GM12878 (cell line): ENCODE data around the gene ZBTB39. TPM values are rescaled to one million over a fixed set of nuclear protein-coding genes. Genes with fewer than 3 reads are reported as not detected.

Experiments
- ATAC-seq: fragments of 200-7000 bp; cut with Tn5 transposase; 3 replicates; pipeline ENCODE4 v1.9.1; 2020; ENCODE audit warnings: mild to moderate bottlenecking, moderate library complexity
- BruUV-seq: library from RNA; stranded (reverse); fragments of 400-500 nt; replicated peaks from 2 replicates; lab custom pipeline; 2021; lab: Mats Ljungman, UMichigan
- CTCF ChIA-PET: fragments of 300-600 bp; sonication (Branson Sonifier 250); formaldehyde crosslinking; extraction: SDS; loops from one replicate; lab custom pipeline; 2021; ENCODE audit warnings: inconsistent platforms; lab: Yijun Ruan, JAX
- POLR2A ChIA-PET: fragments of 350-600 bp; formaldehyde crosslinking; extraction: SDS; loops from one replicate; lab custom pipeline; 2021; ENCODE audit warnings: inconsistent platforms; lab: Charles Lee
- RAD21 ChIA-PET: fragments of 300-600 bp; sonication (Branson Sonifier 250); formaldehyde crosslinking; loops from one replicate; lab custom pipeline; 2023; ENCODE audit warnings: antibody characterized with exemption; ENCODE audit not compliant: unreplicated experiment; lab: Charles Lee
- SMC1A ChIA-PET: fragments of 300-600 bp; sonication (Branson Sonifier 250); formaldehyde crosslinking; loops from one replicate; lab custom pipeline; 2023; ENCODE audit not compliant: unreplicated experiment, uncharacterized antibody; lab: Charles Lee
- DNase-seq: peaks from one replicate; pipeline ENCODE4 v3.0.0-alpha.2; 2011; ENCODE audit warnings: low read depth, low spot score
- FAIRE-seq: peaks from 3 replicates; lab custom pipeline; 2011; peaks lifted over from hg19 to GRCh38; lab: Jason Lieb, UNC
- H2AFZ ChIP-seq: 2 replicates; pipeline ENCODE4 v1.6.0; 2011; ENCODE audit warnings: low read depth, low read length, control low read depth; ENCODE audit not compliant: control insufficient read depth
- H3K27ac ChIP-seq: 2 replicates; pipeline ENCODE4 v1.5.1; 2011; ENCODE audit warnings: control low read depth; ENCODE audit not compliant: control insufficient read depth, insufficient read depth
- H3K27me3 ChIP-seq, 2 experiments: replicated peaks in 1 of 2; 2 replicates each; pipeline versions ENCODE4 v1.6.0 to v1.6.1; 2011; ENCODE audit warnings: low read length in 1 of 2; ENCODE audit not compliant: control insufficient read depth in 2 of 2, insufficient read depth in 2 of 2
- H3K36me3 ChIP-seq, 2 experiments: 2 replicates each; pipeline ENCODE4 v1.5.1; 2011; ENCODE audit warnings: low read length in 1 of 2; ENCODE audit not compliant: control insufficient read depth in 2 of 2, insufficient read depth in 2 of 2
- H3K4me1 ChIP-seq: 2 replicates; pipeline ENCODE4 v1.6.1; 2011; ENCODE audit warnings: mild to moderate bottlenecking, low read length, moderate library complexity, mixed read lengths; ENCODE audit not compliant: control insufficient read depth, insufficient read depth
- H3K4me2 ChIP-seq: 2 replicates; pipeline ENCODE4 v1.6.0; 2011; ENCODE audit warnings: control low read depth; ENCODE audit not compliant: control insufficient read depth, insufficient read depth
- H3K4me3 ChIP-seq: fragments of 200-600 bp; sonication (generic); 2 replicates; pipeline ENCODE4 v1.5.1; 2016
- H3K79me2 ChIP-seq: 2 replicates; pipeline ENCODE4 v1.6.0; 2011; ENCODE audit warnings: low read length; ENCODE audit not compliant: control insufficient read depth, insufficient read depth
- H3K9ac ChIP-seq: 2 replicates; pipeline ENCODE4 v1.8.0; 2011; ENCODE audit warnings: low read length, control low read depth, mixed read lengths; ENCODE audit not compliant: control insufficient read depth, insufficient read depth
- H3K9me3 ChIP-seq: replicated peaks from 3 replicates; pipeline ENCODE4 v1.5.1; 2011; ENCODE audit warnings: mild to moderate bottlenecking, low read length; ENCODE audit not compliant: control insufficient read depth, insufficient read depth
- H4K20me1 ChIP-seq: 2 replicates; pipeline ENCODE4 v1.6.0; 2011; ENCODE audit not compliant: control insufficient read depth, insufficient read depth
- BRCA1 ChIP-seq: IDR thresholded peaks from 2 replicates; pipeline ENCODE4 v1.6.1; 2011; ENCODE audit warnings: low read depth, low read length, improper control_type of control experiment
- CHD4 ChIP-seq: fragments of 200-600 bp; sonication (generic); IDR thresholded peaks from 2 replicates; pipeline ENCODE4 v1.6.1; 2016; ENCODE audit warnings: mild to moderate bottlenecking
- E4F1 ChIP-seq: fragments of 450-650 bp; IDR thresholded peaks from 2 replicates; pipeline ENCODE4 v1.6.1; 2018; ENCODE audit warnings: borderline replicate concordance, mild to moderate bottlenecking; ENCODE audit not compliant: partially characterized antibody
- MYC ChIP-seq: IDR thresholded peaks from 2 replicates; pipeline ENCODE4 v1.6.1; 2011; ENCODE audit warnings: mild to moderate bottlenecking, low read length, moderate library complexity, inconsistent platforms; ENCODE audit not compliant: insufficient read depth, insufficient replicate concordance, insufficient read length, severe bottlenecking
- NFXL1 ChIP-seq: fragments of 450-650 bp; IDR thresholded peaks from 2 replicates; pipeline ENCODE4 v1.6.1; 2017; ENCODE audit warnings: antibody characterized with exemption, mild to moderate bottlenecking, borderline replicate concordance
- NR2C2 ChIP-seq: IDR thresholded peaks from 2 replicates; pipeline ENCODE4 v1.6.1; 2011; ENCODE audit warnings: borderline replicate concordance, low read depth; ENCODE audit not compliant: control insufficient read depth, insufficient read length
- PAX8 ChIP-seq: fragments of 450-650 bp; IDR thresholded peaks from 2 replicates; pipeline ENCODE4 v1.6.1; 2017; ENCODE audit warnings: mild to moderate bottlenecking, moderate library complexity
- PBX3 ChIP-seq: IDR thresholded peaks from 2 replicates; pipeline ENCODE4 v1.6.1; 2011; ENCODE audit warnings: mild to moderate bottlenecking, low read depth, low read length, moderate library complexity; ENCODE audit not compliant: insufficient replicate concordance
- RFX5 ChIP-seq: IDR thresholded peaks from 2 replicates; pipeline ENCODE4 v1.6.1; 2011; ENCODE audit warnings: low read depth, low read length, improper control_type of control experiment
- SKIL ChIP-seq: fragments of 450-650 bp; IDR thresholded peaks from 2 replicates; pipeline ENCODE4 v1.6.1; 2017; ENCODE audit warnings: mild to moderate bottlenecking, low read depth, inconsistent platforms; ENCODE audit not compliant: poor library complexity, severe bottlenecking
- SMAD1 ChIP-seq: fragments of 450-650 bp; IDR thresholded peaks from 2 replicates; pipeline ENCODE4 v1.6.1; 2018; ENCODE audit warnings: mild to moderate bottlenecking, low read depth; ENCODE audit not compliant: partially characterized antibody
- ZBED1 ChIP-seq: IDR thresholded peaks from 2 replicates; pipeline ENCODE4 v1.6.1; 2016; ENCODE audit warnings: borderline replicate concordance
- WGBS: methylation state at CpG from one replicate; pipeline ENCODE4 v1.1.6; 2016; ENCODE audit warnings: low lambda C conversion rate; ENCODE audit not compliant: insufficient replicate concordance, insufficient coverage; ENCODE audit errors: missing lambda C conversion rate; 5-methylcytosine and 5-hydroxymethylcytosine counted together
- in situ Hi-C: fragments of 300-500 bp; cut with MboI; formaldehyde crosslinking; loops from 9 replicates; pipeline ENCODE4 v1.14.3; 2018; ENCODE audit warnings: mixed read lengths
- intact Hi-C: fragments of 100-400 bp; cut with micrococcal nuclease; formaldehyde crosslinking; loops from one replicate; pipeline ENCODE4 v1.14.2; 2022; ENCODE audit not compliant: unreplicated experiment
- polyA plus RNA-seq, 11 experiments: library from polyadenylated mRNA; depleted of rRNA in 4 of 11; unstranded in 6 of 11; stranded (reverse) in 5 of 11; fragments of >200 nt; fragmentation: Nextera tagmentation in 4 of 11; fragmentation: Illumina TruSeq in 1 of 11; extraction: Ambion mirVana in 4 of 11; extraction: Trizol in 1 of 11; gene quantifications; 1 replicate in 1 of 11; 2 replicates in 10 of 11; pipeline versions ENCODE4 v1.2.1 to v1.2.3, GENCODE V29; 2011 to 2016; ENCODE audit warnings: inconsistent platforms in 2 of 11, missing spikeins in 2 of 11, low read depth in 1 of 11
- total RNA-seq, 4 experiments: library from RNA; depleted of rRNA in 3 of 4; stranded (reverse); fragments of >200 nt in 3 of 4; fragmentation: Illumina TruSeq in 1 of 4; extraction: Trizol in 1 of 4; gene quantifications; 2 replicates each; pipeline versions ENCODE4 v1.2.1 to v1.2.3, GENCODE V29; 2013 to 2021

ZBTB39 gene
- total and polyA plus RNA-seq, 10 of the 15 experiments (the other 5 are each of a cell fraction or from before 2014, with no cell fraction given) = 0.88 to 6.8 (median 4.4) TPM

GRCh38 chr12:57033431-57033830, 27.1 kb upstream of the ZBTB39 start:
- ChIA-PET CTCF (interaction anchor here (1.2 to 5.5 kb wide), 4 partner anchors 25 to 36 kb away, joined by 3 to 64 read pairs (median 4); no protein-coding TSS in a partner anchor), RAD21 (interaction anchor here (1.0 to 5.9 kb wide), 3 partner anchors 24 to 397 kb away, joined by 3 to 30 read pairs (median 3); partner anchors contain the start of gene STAT6), POLR2A (interaction anchor here (1.1 kb wide), 2 partner anchors 12 to 216 kb away, joined by 3 to 7 read pairs; no protein-coding TSS in a partner anchor), SMC1A (interaction anchor here (1.3 to 4.1 kb wide), 3 partner anchors 24 to 79 kb away, joined by 3 to 19 read pairs (median 4); no protein-coding TSS in a partner anchor)
- H3K27ac ChIP-seq = no peak overlapping the region
- 99% methylated on average over 3 of the region's 3 CpGs for WGBS
- H3K36me3 ChIP-seq = no peaks in the 10 kb centered on the region
- H3K4me2 ChIP-seq = no peak overlapping the region
- intact Hi-C loops (no loop called here), in situ Hi-C loops (no loop called here)
- DNase-seq = no peak
- TF ChIP-seq PAX8 (no peak), RFX5 (no peak), ZBED1 (no peak), SKIL (no peak), CHD4 (no peak), MYC (no peak), E4F1 (no peak), PBX3 (no peak), NFXL1 (no peak), SMAD1 (no peak), NR2C2 (no peak), BRCA1 (no peak)
- no peaks in the 10 kb centered on the region; a peak in 1 of 4 replicates for H3K27me3 ChIP-seq
- no peak overlapping the region for H3K9ac ChIP-seq
- H2AFZ ChIP-seq = no peak overlapping the region
- no peak for FAIRE-seq
- no peaks in the 10 kb centered on the region for H3K79me2 ChIP-seq
- peaks cover 11% of the 10 kb centered on the region for H3K4me1 ChIP-seq
- BruUV-seq = no TSS peak
- no peaks in the 10 kb centered on the region for H3K9me3 ChIP-seq
- no peak for ATAC-seq
- H3K4me3 ChIP-seq = no peak overlapping the region
- no peaks in the 10 kb centered on the region for H4K20me1 ChIP-seq
